ENCODE results near the gene OTP. TPM values are rescaled to one million over a fixed set of nuclear protein-coding genes. Genes with fewer than 3 reads are reported as not detected.

Gene OTP
- total and polyA plus RNA-seq, 2 donors from 2014 or later = not detected

- FAIRE-seq (no peak), DNase-seq (no peak)
- intact Hi-C loops (cut with DNase I) = no loop called here
- H3K9me3 ChIP-seq (ENCODE audit: control insufficient read depth in 2 of 3, insufficient read depth in 1 of 3, low read length in 3 of 3) = peaks cover 0 to 4% (median 0%) of the 10 kb centered on the region in 3 donors
- TF ChIP-seq CTCF (IDR thresholded peaks at IDR 0.05; ENCODE audit: borderline replicate concordance, extremely low read depth, insufficient read depth) = no peak
- H3K36me3 ChIP-seq (ENCODE audit: control insufficient read depth in 2 of 3, insufficient read depth in 3 of 3, low read length in 3 of 3) = no peaks in the 10 kb centered on the region
- H3K27me3 ChIP-seq (ENCODE audit: control insufficient read depth, insufficient read depth, low read length) = no peaks in the 10 kb centered on the region
- H3K27ac ChIP-seq (ENCODE audit: low read depth in 2 of 2, low read length in 2 of 2) = no peak overlapping the region
- H3K4me1 ChIP-seq (ENCODE audit: control insufficient read depth in 2 of 3, insufficient read depth in 2 of 3, low read depth in 1 of 3, low read length in 3 of 3) = no peaks in the 10 kb centered on the region
- no peak overlapping the region for H3K4me3 ChIP-seq (ENCODE audit: low read length in 3 of 3)
- no peak overlapping the region for H3K9ac ChIP-seq (ENCODE audit: low read length in 3 of 3)
Measured at GRCh38 chr5:77658662-77659061, 20.1 kb upstream of the OTP start.

- TF ChIP-seq CTCF (IDR thresholded peaks at IDR 0.05; ENCODE audit: borderline replicate concordance, extremely low read depth, insufficient read depth) = no peak
- Histone ChIP-seq H3K9ac (ENCODE audit: low read length in 3 of 3) (no peak overlapping the region), H3K4me1 (ENCODE audit: control insufficient read depth in 2 of 3, insufficient read depth in 2 of 3, low read depth in 1 of 3, low read length in 3 of 3) (no peaks in the 10 kb centered on the region), H3K9me3 (ENCODE audit: control insufficient read depth in 2 of 3, insufficient read depth in 1 of 3, low read length in 3 of 3) (no peaks in the 10 kb centered on the region), H3K36me3 (ENCODE audit: control insufficient read depth in 2 of 3, insufficient read depth in 3 of 3, low read length in 3 of 3) (no peaks in the 10 kb centered on the region), H3K27me3 (ENCODE audit: control insufficient read depth, insufficient read depth, low read length) (peaks cover 13% of the 10 kb centered on the region), H3K4me3 (ENCODE audit: low read length in 3 of 3) (no peak overlapping the region), H3K27ac (ENCODE audit: low read depth in 2 of 2, low read length in 2 of 2) (no peak overlapping the region)
- FAIRE-seq (no peak), DNase-seq (no peak)
- intact Hi-C loops (cut with DNase I) = no loop called here
Measured at GRCh38 chr5:77651343-77651742, 12.8 kb upstream of the OTP start.

GRCh38 chr5:77650686-77651085 is 12.2 kb upstream of the OTP start:
- H3K4me3 ChIP-seq (ENCODE audit: low read length in 3 of 3) = no peak overlapping the region
- peaks cover 19% of the 10 kb centered on the region for H3K27me3 ChIP-seq (ENCODE audit: control insufficient read depth, insufficient read depth, low read length)
- no peaks in the 10 kb centered on the region for H3K36me3 ChIP-seq (ENCODE audit: control insufficient read depth in 2 of 3, insufficient read depth in 3 of 3, low read length in 3 of 3)
- intact Hi-C loops (cut with DNase I) = no loop called here
- H3K9ac ChIP-seq (ENCODE audit: low read length in 3 of 3) = no peak overlapping the region
- H3K9me3 ChIP-seq (ENCODE audit: control insufficient read depth in 2 of 3, insufficient read depth in 1 of 3, low read length in 3 of 3) = no peaks in the 10 kb centered on the region
- no peaks in the 10 kb centered on the region for H3K4me1 ChIP-seq (ENCODE audit: control insufficient read depth in 2 of 3, insufficient read depth in 2 of 3, low read depth in 1 of 3, low read length in 3 of 3)
- TF ChIP-seq CTCF (IDR thresholded peaks at IDR 0.05; ENCODE audit: borderline replicate concordance, extremely low read depth, insufficient read depth) = no peak
- FAIRE-seq (no peak), DNase-seq (no peak)
- H3K27ac ChIP-seq (ENCODE audit: low read depth in 2 of 2, low read length in 2 of 2) = no peak overlapping the region

GRCh38 chr5:77649776-77650175 is 11.3 kb upstream of the OTP start:
- Histone ChIP-seq H3K9me3 (ENCODE audit: control insufficient read depth in 2 of 3, insufficient read depth in 1 of 3, low read length in 3 of 3) (no peaks in the 10 kb centered on the region), H3K36me3 (ENCODE audit: control insufficient read depth in 2 of 3, insufficient read depth in 3 of 3, low read length in 3 of 3) (no peaks in the 10 kb centered on the region), H3K9ac (ENCODE audit: low read length in 3 of 3) (no peak overlapping the region), H3K27ac (ENCODE audit: low read depth in 2 of 2, low read length in 2 of 2) (no peak overlapping the region), H3K4me1 (ENCODE audit: control insufficient read depth in 2 of 3, insufficient read depth in 2 of 3, low read depth in 1 of 3, low read length in 3 of 3) (peaks cover 0 to 2% (median 0%) of the 10 kb centered on the region in 3 donors), H3K27me3 (ENCODE audit: control insufficient read depth, insufficient read depth, low read length) (peaks cover 20% of the 10 kb centered on the region), H3K4me3 (ENCODE audit: low read length in 3 of 3) (no peak overlapping the region)
- TF ChIP-seq CTCF (IDR thresholded peaks at IDR 0.05; ENCODE audit: borderline replicate concordance, extremely low read depth, insufficient read depth) = no peak
- FAIRE-seq = no peak
- intact Hi-C loops (cut with DNase I) = no loop called here
- DNase-seq = no peak

Measured in kidney (tissue), 14 donors.